Occipital lobe (tissue), 2 donors: ENCODE results near the gene SYNDIG1. TPM values are rescaled to one million over a fixed set of nuclear protein-coding genes. Genes with fewer than 3 reads are reported as not detected.

Experiments used
- DNase-seq: peaks from one replicate; lab custom pipeline; 2025; lab: John Stamatoyannopoulos, UW
- total RNA-seq: library from RNA; depleted of rRNA; stranded (reverse); fragments of >200 nt; gene quantifications from one replicate; pipeline ENCODE4 v1.2.3, GENCODE V29; 2014

SYNDIG1 gene
- total RNA-seq, 1 donor from 2014 or later = 32.6 TPM

DNA sequence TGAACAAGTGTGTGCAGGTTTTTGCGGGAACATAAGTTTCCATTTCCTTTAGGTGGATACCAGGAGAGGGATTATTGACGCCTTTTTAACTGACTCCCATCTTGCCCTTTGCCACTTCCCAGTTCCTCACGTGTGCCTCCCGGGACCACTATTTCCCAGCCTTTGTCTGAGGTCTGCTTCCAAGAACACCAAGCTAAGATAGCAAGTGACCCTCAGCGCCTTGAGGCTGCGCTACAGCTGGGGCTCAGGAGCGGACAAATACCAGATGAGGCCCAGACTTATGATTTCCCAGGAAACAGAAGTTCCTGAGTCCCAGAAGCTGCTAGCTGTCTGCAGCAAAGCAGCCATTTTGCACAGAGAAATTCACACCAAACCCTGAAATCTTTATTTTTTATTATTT lies 216.7 kb downstream of the SYNDIG1 start:
- no peak for DNase-seq

GRCh38 chr20:24690408-24690807 lies 221.0 kb downstream of the SYNDIG1 start:
- DNase-seq = no peak

GRCh38 chr20:24691901-24692351 lies 222.5 kb downstream of the SYNDIG1 start:
- DNase-seq = no peak

DNA sequence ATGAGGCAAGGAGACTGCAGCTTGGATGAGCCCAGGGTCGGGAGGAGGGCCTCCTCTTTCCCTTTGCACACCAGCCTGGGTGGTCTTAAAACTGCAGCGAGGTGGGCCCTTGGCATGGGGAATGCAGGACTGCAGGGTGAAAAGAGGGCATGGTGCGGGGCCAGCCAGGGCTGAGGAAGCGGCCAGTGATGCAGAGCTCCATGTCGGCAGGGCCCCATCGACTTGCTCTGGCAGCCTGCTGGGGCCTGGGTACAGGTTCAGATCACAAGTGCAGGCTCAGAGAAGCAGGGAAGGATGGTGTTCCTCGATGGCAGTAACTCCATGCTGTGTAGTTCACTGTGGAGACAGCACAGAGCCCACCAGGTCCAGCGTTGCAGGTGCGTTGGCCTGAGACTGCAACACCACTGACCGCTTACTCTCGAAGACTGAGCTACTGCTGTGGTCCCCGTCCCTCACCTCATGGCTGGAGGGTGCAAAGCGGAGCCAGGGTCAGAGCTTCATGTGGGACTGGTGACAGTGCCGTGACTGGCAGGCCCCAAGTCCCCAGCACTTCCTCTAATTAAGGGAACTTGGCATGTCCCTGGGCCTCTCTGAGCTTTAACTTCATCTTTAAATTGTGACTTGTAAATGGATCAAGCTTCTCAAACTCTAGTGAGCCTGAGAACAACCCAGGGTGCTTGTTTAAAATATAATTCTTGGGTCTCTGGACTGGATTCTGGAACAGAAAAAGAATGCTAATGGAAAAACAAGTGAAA lies 223.2 kb downstream of the SYNDIG1 start:
- no peak for DNase-seq

- no peak for DNase-seq
These were observed 224.2 kb downstream of the SYNDIG1 start for GRCh38 chr20:24693466-24694156.

- DNase-seq = no peak
These were observed 224.8 kb downstream of the SYNDIG1 start for GRCh38 chr20:24694157-24694726.

DNA sequence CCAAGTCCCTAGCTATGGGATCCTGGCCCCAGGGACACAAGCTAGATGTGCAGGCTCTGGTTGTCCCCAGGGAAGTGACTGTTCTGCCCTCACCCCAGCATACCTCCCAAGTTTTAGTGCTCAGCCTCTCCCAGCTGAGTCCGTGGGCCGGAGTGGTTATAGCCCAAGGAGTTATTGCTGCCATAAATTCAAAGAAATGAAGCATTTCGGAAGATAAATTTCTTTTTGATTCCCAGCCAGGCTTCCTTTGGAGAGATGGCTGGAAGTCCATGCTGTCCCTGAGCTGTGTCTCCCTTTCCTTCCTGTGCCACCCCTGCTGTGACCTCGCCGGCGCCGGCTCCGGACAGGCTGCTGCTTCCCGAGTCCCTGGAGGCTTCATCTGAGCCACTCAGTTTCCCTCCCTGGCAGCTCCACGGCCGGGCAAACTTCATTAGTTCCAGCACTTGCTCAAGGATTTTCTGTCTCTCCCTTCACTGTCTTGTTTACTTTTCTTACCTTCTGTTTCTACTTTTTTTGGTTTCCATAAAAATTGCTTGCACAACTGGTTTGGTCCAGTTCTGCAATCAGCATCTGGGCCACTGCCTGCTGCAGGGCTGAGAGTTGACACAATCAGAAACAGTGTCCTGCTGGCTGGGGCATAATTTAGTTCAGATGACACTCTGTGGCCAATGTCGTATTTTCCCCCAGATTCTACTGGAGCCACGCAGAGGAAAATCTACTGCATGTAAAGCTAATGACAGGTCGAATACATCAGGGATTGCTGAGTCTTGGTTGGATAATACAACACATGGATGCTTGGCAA lies 225.5 kb downstream of the SYNDIG1 start:
- DNase-seq = no peak

DNA sequence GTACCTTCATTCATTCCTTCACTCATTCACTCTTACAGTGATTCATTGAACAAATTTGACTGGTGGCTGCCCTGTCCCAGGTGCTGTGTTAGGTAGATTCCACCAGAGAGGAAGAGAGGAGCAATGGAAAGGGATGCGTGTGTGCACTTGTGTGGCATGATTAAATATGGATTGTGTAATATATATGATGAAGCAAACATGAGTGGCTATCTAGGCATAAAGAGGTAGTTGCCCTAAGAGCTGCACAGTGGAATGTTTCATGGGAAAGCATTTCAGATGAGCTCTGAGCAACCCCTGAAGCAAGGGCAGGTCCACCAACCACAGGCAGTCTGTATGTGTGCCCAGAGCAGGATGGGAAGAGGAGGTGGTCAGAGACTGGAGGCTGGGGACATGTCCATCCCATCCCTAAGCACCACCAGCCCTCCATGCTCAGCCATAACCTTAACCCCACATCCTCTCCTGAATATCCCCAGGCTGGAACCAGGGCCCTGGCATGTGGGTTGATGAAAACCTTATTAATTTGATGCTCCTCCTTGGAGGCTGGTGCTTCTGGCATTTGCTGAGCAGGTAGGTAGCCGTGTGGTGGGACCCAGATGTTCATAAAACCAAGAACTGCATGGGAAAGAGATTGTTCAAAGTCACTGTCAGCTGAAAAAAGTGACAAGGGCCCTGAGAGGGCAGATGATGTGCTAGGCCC lies 226.2 kb downstream of the SYNDIG1 start:
- no peak for DNase-seq

GRCh38 chr20:24696396-24696795 lies 227.0 kb downstream of the SYNDIG1 start:
- no peak for DNase-seq

- no peak for DNase-seq
These were observed 228.0 kb downstream of the SYNDIG1 start for GRCh38 chr20:24697411-24697810.

GRCh38 chr20:24698189-24698588 lies 228.8 kb downstream of the SYNDIG1 start:
- no peak for DNase-seq

GRCh38 chr20:24698706-24699206 lies 229.3 kb downstream of the SYNDIG1 start:
- DNase-seq = no peak

DNA sequence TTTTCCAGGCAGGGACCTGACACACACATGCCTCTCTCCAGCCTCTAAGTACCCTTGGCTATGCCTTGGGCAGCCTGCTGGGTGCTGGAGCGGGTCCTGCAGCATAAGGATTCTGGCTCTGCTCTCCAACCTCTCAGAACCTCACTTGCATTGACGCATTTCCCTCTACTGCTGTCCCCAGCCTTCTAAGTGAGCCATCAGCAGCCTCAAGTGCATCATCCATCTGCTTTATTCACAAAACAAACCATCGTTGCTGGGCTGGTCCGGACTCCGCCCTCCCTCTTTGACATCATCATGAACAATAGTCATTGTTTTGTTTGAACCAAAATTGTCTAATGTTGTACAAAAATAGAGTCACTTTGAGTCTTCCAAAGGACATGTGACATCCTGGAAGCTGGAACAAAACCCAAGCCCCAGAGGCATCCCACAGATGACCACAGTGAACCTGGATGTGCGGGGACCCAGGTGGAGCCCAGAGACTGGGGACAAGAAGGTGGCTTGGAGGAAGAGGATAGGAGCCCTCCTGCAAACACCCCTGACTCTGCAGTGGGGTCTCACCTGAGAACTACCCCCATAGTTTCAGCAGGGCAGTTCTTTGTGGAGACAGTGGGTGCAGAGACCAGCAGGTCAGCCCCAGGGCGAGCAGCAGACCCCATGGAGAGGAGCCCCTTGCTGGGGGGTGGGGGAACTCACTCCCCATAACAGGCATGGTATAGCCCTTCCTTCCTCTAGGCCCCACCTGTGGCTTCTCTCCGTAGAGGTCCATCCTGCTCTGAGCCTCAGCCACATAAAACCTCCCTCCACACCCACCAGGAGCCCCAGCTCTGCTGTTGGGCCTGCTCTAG lies 230.1 kb downstream of the SYNDIG1 start:
- no peak for DNase-seq

DNA sequence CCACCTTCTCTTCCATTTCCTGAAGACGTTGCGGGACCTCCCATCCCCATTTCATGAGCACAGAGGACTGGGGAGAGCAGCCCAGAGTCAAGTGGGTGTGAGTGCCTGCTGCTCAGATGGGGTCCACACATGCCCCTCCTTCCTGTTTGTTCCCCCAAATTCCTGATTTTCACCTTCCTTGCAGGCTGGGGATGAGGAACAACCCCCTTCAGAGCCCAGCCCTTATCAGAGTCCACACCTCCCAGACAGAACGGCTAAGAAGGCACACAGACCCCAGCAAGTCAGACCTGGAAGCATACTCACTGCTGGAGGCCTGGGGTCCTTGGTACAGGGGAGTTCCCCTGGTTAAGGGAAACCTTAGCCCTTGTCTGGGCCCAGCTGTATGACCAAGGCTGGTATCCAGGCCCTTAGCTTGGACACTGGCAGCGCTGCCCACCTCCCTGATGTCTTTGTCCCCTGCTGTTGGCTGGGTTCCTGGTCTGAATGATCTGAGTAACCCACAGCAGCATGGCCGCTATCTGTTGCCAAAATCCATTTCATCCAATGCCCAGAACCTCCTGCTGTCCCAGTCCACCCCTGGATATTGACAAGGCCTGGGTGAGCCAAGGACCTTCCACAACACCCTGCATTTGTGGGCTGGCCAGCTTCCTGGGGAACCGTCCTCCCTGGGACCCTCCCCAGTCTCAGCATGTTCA lies 230.9 kb downstream of the SYNDIG1 start:
- DNase-seq = no peak

GRCh38 chr20:24701027-24701426 lies 231.6 kb downstream of the SYNDIG1 start:
- DNase-seq = no peak

DNA sequence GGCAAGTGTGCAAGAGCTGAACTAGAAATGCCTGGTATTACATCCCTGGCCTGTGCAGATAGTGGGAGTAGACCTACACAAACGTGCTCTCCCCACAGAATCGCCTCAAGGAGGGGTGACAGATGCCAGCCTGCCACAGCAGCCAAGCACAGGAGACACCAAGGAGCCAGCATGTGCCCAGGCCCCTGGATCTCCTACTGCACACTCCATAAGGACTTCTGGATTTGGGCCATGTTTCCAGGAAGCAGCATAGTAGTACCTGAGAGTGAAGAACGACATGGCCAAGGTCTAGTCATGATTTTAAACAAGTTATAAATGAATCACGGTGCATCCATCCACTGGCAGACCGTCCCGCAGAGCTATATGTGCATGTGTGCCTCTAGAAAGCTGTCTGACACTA lies 232.2 kb downstream of the SYNDIG1 start:
- DNase-seq = no peak

GRCh38 chr20:24702501-24703283 lies 233.3 kb downstream of the SYNDIG1 start:
- DNase-seq = no peak

- no peak for DNase-seq
These were observed 233.8 kb downstream of the SYNDIG1 start for GRCh38 chr20:24703284-24703610.

- DNase-seq = no peak
These were observed 235.5 kb downstream of the SYNDIG1 start for GRCh38 chr20:24704899-24705298.
